Measurements from ENCODE around the gene IL27RA.

Gene IL27RA

GRCh38 chr19:14004619-14005348 is 26.8 kb upstream of the IL27RA start:
- Histone ChIP-seq H3K4me3 (ENCODE audit: low read length) (peak overlapping the region; percentile 84), H3K9ac (ENCODE audit: low read length) (peak overlapping the region; percentile 64)

GRCh38 chr19:14005349-14006084 is 26.0 kb upstream of the IL27RA start:
- Histone ChIP-seq H3K27me3 (ENCODE audit: low read depth, low read length) (no peaks in the 10 kb centered on the region), H3K9me3 (ENCODE audit: insufficient read depth, low read length) (no peaks in the 10 kb centered on the region), H3K4me2 (ENCODE audit: low read length) (peak overlapping the region; percentile 80), H3K4me3 (ENCODE audit: low read length) (peak overlapping the region; percentile 84), H3K36me3 (replicated peaks; ENCODE audit: low read depth, low read length) (no peaks in the 10 kb centered on the region), H2AFZ (ENCODE audit: low read depth, low read length) (peak overlapping the region; percentile 5; the same call in 1 of the 2 replicates), H3K27ac (ENCODE audit: low read length) (peak overlapping the region; percentile 62), H3K79me2 (ENCODE audit: low read length) (peaks cover 20% of the 10 kb centered on the region), H3K4me1 (ENCODE audit: low read length) (peaks cover 12% of the 10 kb centered on the region), H3K9ac (ENCODE audit: low read length) (peak overlapping the region; percentile 87), H4K20me1 (ENCODE audit: insufficient read depth, low read length) (no peaks in the 10 kb centered on the region)
- TF ChIP-seq CTCF (IDR thresholded peaks at IDR 0.05; ENCODE audit: low read depth, low read length) (no peak), EZH2phosphoT487 (IDR thresholded peaks at IDR 0.05; ENCODE audit: low read depth) (no peak)

More at GRCh38 chr19:14004619-14005348, 26.8 kb upstream of the IL27RA start:
- no peaks in the 10 kb centered on the region for H4K20me1 ChIP-seq (ENCODE audit: insufficient read depth, low read length)
- peaks cover 6% of the 10 kb centered on the region for H3K36me3 ChIP-seq (replicated peaks; ENCODE audit: low read depth, low read length)
- H3K9me3 ChIP-seq (ENCODE audit: insufficient read depth, low read length): no peaks in the 10 kb centered on the region
- H3K79me2 ChIP-seq (ENCODE audit: low read length): peaks cover 20% of the 10 kb centered on the region
- peaks cover 12% of the 10 kb centered on the region for H3K4me1 ChIP-seq (ENCODE audit: low read length)
- no peaks in the 10 kb centered on the region for H3K27me3 ChIP-seq (ENCODE audit: low read depth, low read length)
- peak overlapping the region; percentile 80 for H3K4me2 ChIP-seq (ENCODE audit: low read length)
- H2AFZ ChIP-seq (ENCODE audit: low read depth, low read length): peak overlapping the region; percentile 5; the same call in 1 of the 2 replicates
- H3K27ac ChIP-seq (ENCODE audit: low read length): peak overlapping the region; percentile 48
- TF ChIP-seq CTCF (IDR thresholded peaks at IDR 0.05; ENCODE audit: low read depth, low read length): no peak
- no peak for TF ChIP-seq EZH2phosphoT487 (IDR thresholded peaks at IDR 0.05; ENCODE audit: low read depth)

- no peaks in the 10 kb centered on the region for H4K20me1 ChIP-seq (ENCODE audit: insufficient read depth, low read length)
- peaks cover 12% of the 10 kb centered on the region for H3K4me1 ChIP-seq (ENCODE audit: low read length)
- peak within 1 kb of the TSS; percentile 65 for H2AFZ ChIP-seq (ENCODE audit: low read depth, low read length)
- H3K4me3 ChIP-seq (ENCODE audit: low read length): peak within 1 kb of the TSS; percentile 84
- H3K79me2 ChIP-seq (ENCODE audit: low read length): peaks cover 15% of the 10 kb centered on the region
- no peaks in the 10 kb centered on the region for H3K36me3 ChIP-seq (replicated peaks; ENCODE audit: low read depth, low read length)
- H3K9me3 ChIP-seq (ENCODE audit: insufficient read depth, low read length): no peaks in the 10 kb centered on the region
- no peaks in the 10 kb centered on the region for H3K27me3 ChIP-seq (ENCODE audit: low read depth, low read length)
- H3K4me2 ChIP-seq (ENCODE audit: low read length): peak within 1 kb of the TSS; percentile 80
- TF ChIP-seq EZH2phosphoT487 (IDR thresholded peaks at IDR 0.05; ENCODE audit: low read depth): no peak
- TF ChIP-seq CTCF (IDR thresholded peaks at IDR 0.05; ENCODE audit: low read depth, low read length): no peak
- H3K27ac ChIP-seq (ENCODE audit: low read length): peak within 1 kb of the TSS; percentile 62
- peak within 1 kb of the TSS; percentile 87 for H3K9ac ChIP-seq (ENCODE audit: low read length)
These were observed 25.3 kb upstream of the IL27RA start, which contains the start of gene RFX1 for GRCh38 chr19:14006085-14006765. Gene RFX1 (minus strand): TSS chr19:14006320. CDS start chr19:13993843, 12,477 bp downstream.

Data from OCI-LY3 (cell line).